ENCODE results near the gene HOXB4. TPM values are rescaled to one million over a fixed set of nuclear protein-coding genes. Genes with fewer than 3 reads are reported as not detected.

HOXB4 gene
- polyA plus RNA-seq (ENCODE audit: insufficient read depth in 1 of 5, insufficient read length in 5 of 5, low replicate concordance in 1 of 5), result 10 to 100 TPM; 10.7 to 14.3 (median 12.6) TPM
- long read RNA-seq, donor 1, transcript HOXB4-201 (2 exons, 3,757 nt), result major isoform, 26 of 26 reads
- long read RNA-seq, donor 1, partial matches to known transcripts, result 0 of 26 reads
- long read RNA-seq, donor 1, other reads (novel, unspliced or antisense), result 0 of 26 reads
- long read RNA-seq, donor 2, transcript HOXB4-201 (2 exons, 3,757 nt), result major isoform, 14 of 14 reads
- long read RNA-seq, donor 2, partial matches to known transcripts, result 0 of 14 reads
- long read RNA-seq, donor 2, other reads (novel, unspliced or antisense), result 0 of 14 reads
- long read RNA-seq, donor 3, transcript HOXB4-201 (2 exons, 3,757 nt), result major isoform, 15 of 15 reads
- long read RNA-seq, donor 3, partial matches to known transcripts, result 0 of 15 reads
- long read RNA-seq, donor 3, other reads (novel, unspliced or antisense), result 0 of 15 reads
- long read RNA-seq, donor 4, transcript HOXB4-201 (2 exons, 3,757 nt), result major isoform, 16 of 16 reads
- long read RNA-seq, donor 4, partial matches to known transcripts, result 0 of 16 reads
- long read RNA-seq, donor 4, other reads (novel, unspliced or antisense), result 0 of 16 reads
- long read RNA-seq, donor 5, transcript HOXB4-201 (2 exons, 3,757 nt), result major isoform, 27 of 27 reads
- long read RNA-seq, donor 5, partial matches to known transcripts, result 0 of 27 reads
- long read RNA-seq, donor 5, other reads (novel, unspliced or antisense), result 0 of 27 reads
- long read RNA-seq, donor 6, transcript HOXB4-201 (2 exons, 3,757 nt), result major isoform, 20 of 20 reads
- long read RNA-seq, donor 6, partial matches to known transcripts, result 0 of 20 reads
- long read RNA-seq, donor 6, other reads (novel, unspliced or antisense), result 0 of 20 reads
- long read RNA-seq, donor 7, transcript HOXB4-201 (2 exons, 3,757 nt), result major isoform, 21 of 21 reads
- long read RNA-seq, donor 7, partial matches to known transcripts, result 0 of 21 reads
- long read RNA-seq, donor 7, other reads (novel, unspliced or antisense), result 0 of 21 reads
- long read RNA-seq, donor 8, transcript HOXB4-201 (2 exons, 3,757 nt), result major isoform, 13 of 13 reads
- long read RNA-seq, donor 8, partial matches to known transcripts, result 0 of 13 reads
- long read RNA-seq, donor 8, other reads (novel, unspliced or antisense), result 0 of 13 reads

DNA sequence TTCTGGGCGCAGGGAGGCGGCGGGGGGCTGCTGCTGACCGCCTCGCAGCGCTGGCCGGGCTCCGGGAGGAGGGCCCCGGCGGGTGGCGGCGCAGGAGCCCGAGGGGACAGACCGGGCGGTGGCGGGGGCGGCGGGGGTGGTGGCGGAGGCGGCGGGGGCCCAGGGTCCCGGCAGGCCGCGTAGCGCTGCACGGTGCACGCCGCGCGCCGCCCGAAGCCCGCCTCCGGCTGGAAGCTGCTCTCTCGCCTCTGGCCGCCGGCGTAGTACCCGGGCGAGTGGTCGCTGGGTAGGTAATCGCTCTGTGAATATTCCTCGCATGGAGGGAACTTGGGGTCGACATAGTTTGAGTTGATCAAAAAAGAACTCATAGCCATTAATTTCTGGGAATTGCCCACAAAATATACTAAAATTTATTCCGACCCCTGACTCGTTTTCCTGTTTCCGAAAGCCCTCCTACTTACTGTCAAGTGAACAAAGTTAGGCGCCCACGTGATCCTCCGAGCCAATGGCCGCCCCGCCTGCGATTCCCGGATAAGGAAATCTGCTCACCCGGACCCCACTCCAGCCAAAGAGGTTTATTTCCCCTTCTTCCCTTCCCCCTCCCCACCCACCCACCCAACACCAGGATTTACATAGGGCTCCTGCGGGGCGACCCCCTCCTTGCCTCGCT is at the start of gene HOXB4:
Gene HOXB4, minus strand, starts transcription at position 405 of the 670 bp plus-strand sequence. Its CDS starts 31 bp downstream, at position 374.
- peak in 1 of 2 donors; percentile 83 for DNase-seq

DNA sequence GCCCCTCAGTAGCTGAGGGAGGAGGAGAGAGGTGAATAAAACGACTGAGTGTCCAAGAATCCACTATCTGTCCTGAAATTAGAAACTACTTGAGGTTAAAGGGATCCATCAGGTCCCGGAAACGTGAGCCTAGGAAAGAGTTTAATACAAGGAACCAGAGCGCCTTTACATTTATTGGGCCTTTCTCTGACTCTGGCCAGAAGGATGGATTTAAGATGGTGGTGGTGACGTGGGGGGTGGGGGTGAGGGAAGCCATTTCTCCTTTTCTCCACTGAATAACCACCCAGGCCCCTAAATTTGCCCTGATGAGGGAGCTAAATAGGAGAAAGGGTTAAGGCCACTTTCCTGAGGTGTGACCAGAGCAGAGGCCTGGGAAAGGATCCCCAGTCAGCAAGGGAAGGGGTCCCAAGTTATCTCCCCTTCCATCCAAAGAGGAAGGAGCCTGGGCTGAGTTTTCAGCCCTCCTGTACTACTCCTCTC is 49.0 kb upstream of the HOXB4 start:
- DNase-seq, result no peak

DNA sequence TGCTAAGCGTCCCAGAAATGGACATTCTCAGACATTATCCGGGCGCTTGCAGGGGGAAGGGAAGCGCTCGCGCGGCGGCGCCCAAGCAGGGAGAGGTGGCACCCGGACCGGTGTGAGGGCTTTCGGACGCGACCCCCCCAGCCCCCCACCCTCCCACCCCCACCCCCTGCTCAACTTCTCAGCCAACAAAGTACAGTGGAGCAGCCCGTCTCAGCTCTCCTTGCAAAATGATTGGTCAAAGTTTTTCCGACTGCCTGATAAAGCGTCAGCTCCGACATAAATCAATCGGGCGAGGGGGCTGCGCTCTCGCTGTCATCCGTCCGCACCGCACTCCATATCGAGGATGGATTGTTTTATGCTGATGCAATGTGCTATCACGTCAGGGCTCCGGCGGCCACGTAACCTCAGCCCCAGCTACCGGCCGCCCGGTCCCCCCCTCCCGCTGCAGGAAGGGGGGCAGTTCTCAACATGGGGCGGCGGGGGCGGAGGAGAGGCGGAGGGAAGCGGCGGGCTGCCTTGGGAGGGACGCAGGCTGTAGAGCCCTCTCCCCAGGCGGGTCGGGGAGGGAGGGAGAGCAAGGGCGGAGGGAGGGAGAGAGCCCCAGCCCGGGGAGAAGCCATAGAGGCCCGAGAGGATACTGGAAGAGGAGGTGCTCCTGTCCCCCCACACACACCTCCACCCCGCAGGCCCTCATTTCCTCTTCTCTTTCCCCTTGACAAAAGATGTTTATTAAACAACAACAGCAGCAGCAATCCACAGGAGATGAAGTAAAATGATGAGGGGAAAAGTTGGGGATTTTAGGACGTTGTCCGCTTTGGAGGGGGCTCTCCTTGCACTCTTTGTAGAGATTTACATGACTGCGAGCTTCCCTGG is 48.3 kb upstream of the HOXB4 start, which contains the start of gene HOXB9:
Gene HOXB9, minus strand, starts transcription at position 114 of the 873 bp plus-strand sequence. Its CDS starts 89 bp downstream, at position 25.
- no peak for DNase-seq

GRCh38 chr17:48625495-48626244 is 47.5 kb upstream of the HOXB4 start:
- DNase-seq, result no peak

DNA sequence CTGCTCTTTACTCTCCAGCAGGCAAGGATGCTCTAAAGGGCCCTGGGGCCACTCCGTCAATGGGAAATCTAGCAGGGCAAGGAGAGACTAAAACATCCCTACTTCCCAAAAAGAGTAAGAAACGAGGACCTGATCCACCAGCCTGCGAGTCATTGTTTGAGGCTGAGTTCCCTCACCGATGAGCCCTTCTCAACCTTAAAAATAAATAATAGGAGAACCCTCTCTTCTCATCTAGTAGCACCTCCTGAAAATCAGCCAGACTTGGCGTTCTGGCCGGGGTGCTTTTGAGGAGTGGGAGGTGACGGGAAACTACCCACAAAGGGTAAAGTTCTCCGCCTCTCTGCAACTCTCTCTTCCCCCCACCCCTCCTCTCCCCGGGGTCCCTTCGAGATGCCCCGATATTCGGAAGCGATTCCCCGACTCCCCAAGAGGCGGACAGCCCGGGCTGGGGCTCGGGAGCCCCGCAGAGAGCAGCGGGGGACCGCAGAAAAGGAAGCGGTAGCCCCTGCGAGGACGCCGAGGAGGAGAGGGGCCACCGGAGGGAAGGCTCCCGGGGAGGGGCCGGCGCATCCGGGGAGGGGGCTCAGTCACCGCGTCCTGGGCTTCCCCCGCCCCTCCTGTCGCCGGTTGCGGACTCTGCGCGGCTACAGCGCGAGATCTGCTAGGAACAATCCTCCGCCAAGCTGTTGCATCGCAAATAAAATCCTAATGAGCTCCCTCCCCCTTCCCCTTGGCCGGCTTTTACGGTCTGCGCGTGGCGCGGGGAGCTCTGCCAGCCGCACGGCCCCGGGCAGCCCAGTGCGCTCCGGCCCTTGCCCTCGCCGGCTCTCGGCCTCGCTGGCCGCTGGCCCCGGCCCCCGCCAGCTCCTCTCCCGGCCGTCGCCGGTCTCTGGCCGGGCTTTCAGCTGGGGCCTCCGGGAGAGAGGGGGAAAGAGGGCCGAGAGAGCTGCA is 46.7 kb upstream of the HOXB4 start:
- no peak for DNase-seq

GRCh38 chr17:48624118-48624517 is 46.0 kb upstream of the HOXB4 start:
- DNase-seq, result no peak

DNA sequence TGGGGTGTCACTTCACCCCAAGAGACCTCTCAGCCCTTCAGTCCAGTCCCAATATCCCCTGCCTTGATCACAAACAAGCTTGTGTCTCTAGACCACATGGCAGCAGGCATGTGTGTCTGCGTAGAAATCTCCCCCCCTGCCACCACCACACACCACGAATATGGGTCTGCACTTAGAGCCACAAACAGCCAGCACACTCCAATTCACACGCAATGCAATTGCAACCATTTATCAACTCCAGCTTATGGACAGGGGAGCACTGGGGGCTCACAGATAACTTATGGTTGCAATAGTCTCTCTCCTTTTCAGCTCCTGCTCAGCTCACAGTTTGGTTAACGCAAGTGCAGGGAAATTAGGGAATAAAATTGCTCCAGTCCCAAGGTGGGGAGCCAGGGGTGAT is 45.4 kb upstream of the HOXB4 start:
- no peak for DNase-seq

DNA sequence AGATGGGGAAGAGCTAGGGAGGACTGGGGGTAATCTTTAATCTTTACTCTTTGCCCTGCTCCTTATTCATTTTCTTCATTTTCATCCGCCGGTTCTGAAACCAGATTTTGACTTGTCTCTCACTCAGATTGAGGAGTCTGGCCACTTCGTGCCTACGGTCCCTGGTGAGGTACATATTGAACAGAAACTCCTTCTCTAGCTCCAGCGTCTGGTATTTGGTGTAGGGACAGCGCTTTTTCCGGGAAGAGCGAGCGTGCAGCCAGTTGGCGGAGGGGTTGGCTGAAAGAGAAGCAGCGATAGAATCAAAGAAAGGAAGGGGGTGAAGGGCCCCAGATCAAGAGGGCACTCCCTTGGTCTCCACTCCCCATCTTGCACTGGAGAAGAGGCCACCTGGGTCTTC is 44.7 kb upstream of the HOXB4 start:
- no peak for DNase-seq

GRCh38 chr17:48621410-48622392 is 43.6 kb upstream of the HOXB4 start:
- no peak for DNase-seq

DNA sequence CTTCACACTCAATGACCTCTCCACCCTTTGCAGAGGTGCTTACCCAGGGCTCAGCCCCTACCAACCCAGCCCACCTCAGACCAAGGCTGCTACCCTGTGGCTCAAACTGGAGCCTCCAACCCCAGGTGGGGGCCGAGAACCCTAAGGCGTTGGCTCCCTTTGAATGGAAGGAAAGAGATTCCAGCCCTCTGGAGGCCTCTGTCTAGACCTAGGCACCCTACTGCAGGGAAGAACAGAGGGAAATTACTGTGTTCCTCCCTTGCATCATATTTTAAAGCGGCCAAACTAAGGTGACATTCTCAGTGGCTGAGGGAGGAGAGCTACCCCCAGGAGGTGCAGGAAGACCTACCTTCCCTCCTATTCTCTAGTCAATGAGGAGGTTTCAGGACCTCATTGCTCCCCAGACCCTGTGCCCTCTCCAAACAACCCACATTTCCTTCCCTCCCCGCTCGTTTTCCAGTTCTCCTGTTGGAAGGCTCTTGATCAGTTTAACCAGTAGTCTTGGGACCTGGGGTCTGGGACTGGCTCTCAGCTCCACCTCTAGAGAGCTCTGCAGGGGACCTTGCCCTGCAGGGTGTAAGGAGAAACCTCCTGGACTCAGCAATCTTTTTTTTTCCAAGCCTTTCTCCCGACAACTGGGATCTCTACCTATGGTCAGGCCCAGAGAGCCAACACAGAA is 42.5 kb upstream of the HOXB4 start:
- DNase-seq, result no peak

DNA sequence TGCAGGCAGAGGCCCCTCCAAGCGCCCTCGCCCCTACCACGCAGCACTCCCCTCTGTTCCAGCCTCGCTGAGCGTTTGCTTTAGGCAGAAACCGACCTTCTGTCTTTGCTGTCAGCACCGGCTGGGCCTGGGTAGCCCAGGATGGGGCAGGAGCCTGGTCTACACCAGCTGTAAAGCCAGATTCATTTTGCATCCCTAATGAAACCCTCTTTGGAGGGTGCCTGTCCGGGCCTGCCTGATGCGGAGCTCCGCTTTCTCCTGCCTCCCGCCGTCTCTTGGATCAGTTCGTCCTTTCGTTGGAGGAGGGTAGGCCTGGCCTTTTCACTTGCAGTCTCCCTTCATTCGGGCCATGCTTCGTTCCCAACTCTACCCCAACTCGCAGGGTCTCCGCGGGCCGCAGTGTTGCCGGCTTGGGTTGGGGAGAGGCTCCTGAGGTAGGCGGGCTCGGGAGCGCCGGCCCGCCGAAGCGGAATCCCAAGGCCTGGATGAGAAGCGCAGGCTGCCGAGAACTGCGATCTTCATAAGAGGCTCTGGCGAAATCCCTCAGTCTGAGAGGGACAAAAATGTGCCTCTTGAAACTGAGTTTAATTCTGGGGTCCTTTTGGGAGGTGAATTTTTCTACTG is 41.8 kb upstream of the HOXB4 start:
- DNase-seq, result no peak

- peak; percentile 87 to 91 for DNase-seq
Observed at GRCh38 chr17:48618256-48618896, 40.2 kb upstream of the HOXB4 start.

DNA sequence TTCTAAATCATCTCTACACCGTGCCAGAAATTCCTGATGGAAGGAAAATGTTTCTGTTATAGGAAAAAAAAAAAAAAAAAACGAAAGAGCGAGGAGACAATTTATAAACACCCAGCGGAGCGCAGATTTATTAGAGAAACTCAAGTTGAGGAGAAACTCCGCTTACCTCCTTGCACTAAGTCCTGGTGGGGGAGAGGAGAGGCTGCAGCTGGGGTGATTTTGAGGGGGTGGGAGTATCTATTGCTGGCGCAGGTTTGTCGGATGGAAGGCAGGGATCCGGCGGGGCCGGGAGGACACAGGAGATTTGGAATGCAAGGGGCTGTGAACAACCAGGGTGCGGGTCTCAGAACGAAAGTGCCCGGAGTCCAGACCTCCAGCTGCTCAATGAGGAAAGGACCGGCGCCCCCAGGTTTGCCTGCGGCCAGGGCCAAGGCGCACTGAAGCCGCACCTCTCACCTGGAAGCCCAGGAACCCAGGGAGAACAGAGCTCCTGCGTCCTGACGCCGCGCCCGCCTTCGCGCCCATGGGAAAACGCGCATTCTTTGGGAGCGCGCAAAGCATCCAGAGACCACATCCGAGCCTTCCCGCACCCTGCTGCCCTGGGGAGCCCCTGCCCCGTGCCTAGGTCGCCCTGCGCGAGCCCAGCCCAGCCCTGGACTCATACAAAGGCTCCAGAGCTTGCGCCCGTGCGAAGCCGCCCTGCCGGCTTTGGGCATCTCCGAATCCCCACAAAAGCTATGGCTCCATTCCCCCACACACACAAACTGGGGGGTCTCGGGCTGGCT is 39.5 kb upstream of the HOXB4 start:
- DNase-seq, result no peak

- no peak for DNase-seq
Observed at GRCh38 chr17:48616717-48617470, 38.7 kb upstream of the HOXB4 start.

Measured in right lung (tissue), 10 donors.